WERI-Rb-1 (cell line): ENCODE measurements around the gene LIPI.
"Not testable (repeated sequence)": the region's sequence is repeated elsewhere in the genome, so short reads cannot be mapped to it uniquely, and the experiment has no call there.

Source experiments
- DNase-seq: peaks from one replicate; pipeline ENCODE4 v3.0.0-alpha.2; 2020
- H3K27ac ChIP-seq: fragments of 250-450 bp; sonication (Bioruptor Pico); 2 replicates; pipeline ENCODE4 v1.5.1; 2020; ENCODE audit warnings: mild to moderate bottlenecking, moderate library complexity
- H3K27me3 ChIP-seq: fragments of 250-450 bp; sonication (Bioruptor Pico); 2 replicates; pipeline ENCODE4 v1.5.1; 2021; ENCODE audit warnings: mild to moderate bottlenecking, low read depth, moderate library complexity; ENCODE audit not compliant: insufficient read depth, severe bottlenecking
- H3K36me3 ChIP-seq: fragments of 250-450 bp; sonication (Bioruptor Pico); 2 replicates; pipeline ENCODE4 v1.5.1; 2020; ENCODE audit warnings: mild to moderate bottlenecking, moderate library complexity
- H3K4me3 ChIP-seq: 2 replicates; pipeline ENCODE4 v1.5.1; 2011; ENCODE audit warnings: low read depth, mild to moderate bottlenecking, control low read depth, low read length
- H3K9me3 ChIP-seq: fragments of 250-450 bp; sonication (Bioruptor Pico); 2 replicates; pipeline ENCODE4 v1.5.1; 2021; ENCODE audit warnings: mild to moderate bottlenecking, moderate library complexity; ENCODE audit not compliant: severe bottlenecking
- TF ChIP-seq, protein P1 (sequence below): IDR thresholded peaks from 2 replicates; pipeline ENCODE4 v1.5.1; 2011; ENCODE audit warnings: low read depth, mild to moderate bottlenecking, control low read depth, inconsistent platforms, low read length

LIPI gene

DNA sequence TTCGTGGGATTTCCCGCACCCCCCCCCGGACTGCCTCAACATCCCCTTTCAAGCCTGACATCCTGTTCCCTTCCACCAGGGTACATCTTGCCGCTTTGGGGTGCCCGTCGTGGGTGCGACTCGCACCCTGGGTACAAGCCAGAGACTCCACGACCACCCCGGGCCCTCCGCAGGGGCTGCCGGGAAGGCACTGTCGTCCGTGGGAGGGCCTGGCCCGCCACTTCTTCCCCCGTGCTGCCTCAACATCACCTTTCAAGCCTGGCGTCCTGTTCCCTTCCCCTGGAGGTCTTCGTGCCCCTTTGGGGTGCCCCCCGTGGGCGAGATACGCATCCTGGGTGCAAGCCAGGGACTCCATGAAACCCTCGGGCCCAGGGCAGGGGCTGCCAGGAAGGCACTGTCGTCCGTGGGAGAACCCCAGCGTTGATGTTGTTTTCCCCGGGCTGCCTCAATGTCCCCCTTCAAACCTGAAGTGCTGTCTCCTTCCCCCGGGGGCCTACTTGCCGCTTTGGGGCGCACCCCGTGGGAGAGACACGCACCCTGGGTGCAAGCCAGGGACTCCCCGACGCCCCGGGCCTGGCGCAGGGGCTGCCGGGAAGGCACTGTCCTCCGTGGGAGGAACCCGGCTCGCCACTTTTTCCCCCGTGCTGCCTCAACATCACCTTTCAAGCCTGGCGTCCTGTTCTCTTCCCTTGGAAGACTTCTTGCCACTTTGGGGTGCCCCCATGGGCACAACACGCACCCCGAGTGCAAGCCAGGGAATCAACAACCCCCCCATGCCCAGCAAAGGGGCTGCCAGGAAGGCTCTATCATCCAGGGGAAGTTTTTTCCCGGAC, 138.6 kb downstream of the LIPI start:
- H3K27me3 ChIP-seq: no peaks in the 10 kb centered on the region
- no peak overlapping the region for H3K4me3 ChIP-seq
- TF ChIP-seq, protein P1, sequence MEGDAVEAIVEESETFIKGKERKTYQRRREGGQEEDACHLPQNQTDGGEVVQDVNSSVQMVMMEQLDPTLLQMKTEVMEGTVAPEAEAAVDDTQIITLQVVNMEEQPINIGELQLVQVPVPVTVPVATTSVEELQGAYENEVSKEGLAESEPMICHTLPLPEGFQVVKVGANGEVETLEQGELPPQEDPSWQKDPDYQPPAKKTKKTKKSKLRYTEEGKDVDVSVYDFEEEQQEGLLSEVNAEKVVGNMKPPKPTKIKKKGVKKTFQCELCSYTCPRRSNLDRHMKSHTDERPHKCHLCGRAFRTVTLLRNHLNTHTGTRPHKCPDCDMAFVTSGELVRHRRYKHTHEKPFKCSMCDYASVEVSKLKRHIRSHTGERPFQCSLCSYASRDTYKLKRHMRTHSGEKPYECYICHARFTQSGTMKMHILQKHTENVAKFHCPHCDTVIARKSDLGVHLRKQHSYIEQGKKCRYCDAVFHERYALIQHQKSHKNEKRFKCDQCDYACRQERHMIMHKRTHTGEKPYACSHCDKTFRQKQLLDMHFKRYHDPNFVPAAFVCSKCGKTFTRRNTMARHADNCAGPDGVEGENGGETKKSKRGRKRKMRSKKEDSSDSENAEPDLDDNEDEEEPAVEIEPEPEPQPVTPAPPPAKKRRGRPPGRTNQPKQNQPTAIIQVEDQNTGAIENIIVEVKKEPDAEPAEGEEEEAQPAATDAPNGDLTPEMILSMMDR: no peak
- H3K27ac ChIP-seq: no peak overlapping the region
- no peak for DNase-seq
- H3K9me3 ChIP-seq: no peaks in the 10 kb centered on the region
- H3K36me3 ChIP-seq: no peaks in the 10 kb centered on the region

DNA sequence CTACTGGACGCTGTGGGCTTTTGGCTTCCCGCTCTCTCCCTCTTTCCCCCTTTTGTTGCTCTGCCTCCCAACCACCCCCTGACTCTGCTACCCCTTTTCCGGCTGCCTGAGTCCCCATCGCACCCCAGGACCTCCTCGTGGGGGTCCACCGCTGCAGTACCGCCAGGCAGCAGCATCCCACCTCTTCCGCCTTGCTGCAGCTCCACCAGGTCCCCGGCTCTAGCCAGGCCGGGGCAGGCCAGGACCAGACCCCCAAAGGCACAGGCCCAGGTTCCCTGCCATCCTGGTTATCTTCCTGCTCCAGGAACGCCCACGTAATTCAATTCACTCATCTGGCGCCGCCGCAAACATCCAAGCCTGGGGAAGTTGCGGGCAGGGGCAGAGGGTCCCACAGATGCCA, 139.8 kb downstream of the LIPI start:
- H3K9me3 ChIP-seq: no peaks in the 10 kb centered on the region
- H3K4me3 ChIP-seq: no peak overlapping the region
- H3K27me3 ChIP-seq: no peaks in the 10 kb centered on the region
- no peak for DNase-seq
- H3K27ac ChIP-seq: no peak overlapping the region
- TF ChIP-seq, protein P1: no peak
- H3K36me3 ChIP-seq: no peaks in the 10 kb centered on the region

DNA sequence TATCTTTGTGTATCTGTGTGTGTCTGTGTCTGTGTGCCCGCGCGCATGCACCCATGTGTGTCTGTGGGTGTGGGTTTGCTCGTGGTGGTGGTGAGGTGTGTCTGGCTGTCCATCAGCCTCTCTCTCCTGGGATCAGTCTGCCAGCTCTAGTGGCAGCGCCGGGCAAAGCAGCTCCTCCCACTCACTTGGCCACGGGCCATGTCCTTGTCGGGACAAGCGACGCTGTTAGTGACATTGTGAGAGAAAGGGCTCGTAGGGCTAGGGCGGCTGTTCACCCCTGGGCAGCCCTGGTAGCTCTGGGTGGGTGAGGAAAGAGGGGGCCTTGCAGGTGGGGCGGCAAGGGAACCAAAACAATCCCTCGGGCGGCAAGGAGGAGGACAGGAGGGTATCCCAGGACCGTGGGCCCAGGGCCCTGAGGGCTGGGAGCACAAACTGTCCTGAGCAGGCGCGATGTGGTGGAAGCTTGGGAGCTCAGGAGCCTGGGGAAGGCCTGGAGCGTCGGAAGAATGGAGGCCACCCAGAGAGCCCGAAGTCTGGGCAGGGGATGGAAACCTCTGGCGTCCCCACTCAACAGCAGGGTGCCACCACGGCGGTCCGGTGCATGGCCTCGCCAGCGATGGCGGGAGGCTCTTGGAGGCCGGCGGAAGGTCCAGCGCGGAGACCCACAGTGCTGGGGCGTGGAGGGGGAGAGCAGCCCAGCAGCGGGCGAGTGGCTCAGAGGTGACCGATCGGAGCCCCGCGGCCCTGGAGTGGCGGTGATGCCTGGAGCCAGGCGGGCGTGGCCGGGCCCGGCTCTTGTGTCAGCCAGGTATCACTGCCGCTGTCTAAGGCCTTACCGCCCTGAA, 140.5 kb downstream of the LIPI start:
- H3K9me3 ChIP-seq: no peaks in the 10 kb centered on the region
- TF ChIP-seq, protein P1: no peak

DNA sequence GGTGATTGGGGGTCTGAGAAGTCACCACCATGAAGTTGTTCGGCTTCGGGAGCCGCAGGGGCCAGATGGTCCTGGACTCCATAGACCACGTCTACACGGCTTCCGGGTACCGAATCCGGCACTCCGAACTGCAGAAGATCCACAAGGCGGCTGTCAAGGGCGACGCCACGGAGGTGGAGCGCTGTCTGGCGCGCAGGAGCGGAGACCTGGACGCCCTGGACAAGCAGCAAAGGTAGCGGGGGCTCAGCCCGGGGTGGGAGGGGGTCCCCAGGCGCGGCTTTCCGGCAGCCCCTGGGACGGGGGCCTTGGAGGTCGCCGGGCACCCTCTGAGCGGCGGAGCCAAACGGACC, 146.5 kb downstream of the LIPI start:
- TF ChIP-seq, protein P1: no peak
- Histone ChIP-seq H3K27ac (no peak overlapping the region), H3K27me3 (no peaks in the 10 kb centered on the region), H3K36me3 (no peaks in the 10 kb centered on the region), H3K4me3 (no peak overlapping the region), H3K9me3 (no peaks in the 10 kb centered on the region)
- no peak for DNase-seq

More for the DNA sequence above, 140.5 kb downstream of the LIPI start:
- H3K27me3 ChIP-seq: no peaks in the 10 kb centered on the region
- H3K27ac ChIP-seq: no peak overlapping the region
- no peak overlapping the region for H3K4me3 ChIP-seq
- DNase-seq: no peak
- H3K36me3 ChIP-seq: no peaks in the 10 kb centered on the region

DNA sequence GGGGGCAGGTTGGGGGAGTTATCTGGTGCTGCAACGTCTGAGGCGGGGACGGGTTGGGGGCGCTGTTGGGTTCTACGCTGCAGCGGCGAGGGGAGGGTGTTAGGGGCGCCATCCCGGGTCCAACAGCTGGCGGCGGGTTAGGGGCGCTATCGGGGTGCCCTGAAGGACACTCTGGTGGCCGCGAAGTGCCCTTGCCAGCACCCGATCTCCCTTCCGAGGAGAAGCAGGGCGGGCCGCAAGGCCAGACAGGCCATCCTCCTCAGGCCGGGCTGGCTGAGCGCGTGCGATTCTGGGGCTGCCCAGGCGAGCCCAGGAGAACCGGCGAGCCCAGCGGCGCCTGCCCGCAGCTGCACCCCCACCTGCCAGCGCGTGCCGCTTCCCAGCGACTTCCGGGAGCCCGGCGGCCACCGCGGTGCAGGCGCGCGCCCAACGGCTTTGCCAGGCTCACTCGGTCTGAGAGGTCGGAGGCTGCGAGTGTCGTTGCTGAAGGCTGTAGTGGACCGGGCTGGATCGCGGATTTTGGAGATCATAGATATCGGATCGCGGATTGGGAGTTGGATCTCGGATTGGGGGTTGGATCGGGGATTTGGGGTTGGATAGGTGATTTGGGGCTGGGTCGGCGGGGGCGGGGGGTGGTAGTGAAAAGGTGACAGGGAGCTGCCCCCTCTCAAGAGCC, 147.0 kb downstream of the LIPI start:
- not testable (repeated sequence) for H3K9me3 ChIP-seq, H3K27me3 ChIP-seq, H3K36me3 ChIP-seq, H3K27ac ChIP-seq, DNase-seq, H3K4me3 ChIP-seq

DNA sequence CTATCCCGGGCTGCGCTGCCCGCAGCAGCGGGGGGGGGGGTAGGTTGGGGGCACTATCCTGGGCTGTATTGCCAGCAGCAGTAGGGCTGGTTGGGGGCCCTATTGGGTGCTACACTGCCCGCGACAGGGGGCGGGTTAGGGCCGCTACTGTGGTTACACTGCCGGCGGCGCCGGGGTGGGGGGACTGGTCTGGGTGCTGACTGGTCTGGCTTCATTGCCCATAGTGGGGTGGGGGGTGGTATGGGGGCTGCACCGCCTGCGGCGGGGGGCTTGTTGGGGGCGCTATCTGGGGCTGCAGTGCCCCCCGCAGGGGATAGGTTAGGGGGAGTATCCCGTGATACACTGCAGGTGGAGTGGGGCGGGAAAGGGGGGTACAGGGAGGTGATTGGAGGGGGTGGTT, 148.1 kb downstream of the LIPI start:
- not testable (repeated sequence) for DNase-seq, H3K9me3 ChIP-seq

DNA sequence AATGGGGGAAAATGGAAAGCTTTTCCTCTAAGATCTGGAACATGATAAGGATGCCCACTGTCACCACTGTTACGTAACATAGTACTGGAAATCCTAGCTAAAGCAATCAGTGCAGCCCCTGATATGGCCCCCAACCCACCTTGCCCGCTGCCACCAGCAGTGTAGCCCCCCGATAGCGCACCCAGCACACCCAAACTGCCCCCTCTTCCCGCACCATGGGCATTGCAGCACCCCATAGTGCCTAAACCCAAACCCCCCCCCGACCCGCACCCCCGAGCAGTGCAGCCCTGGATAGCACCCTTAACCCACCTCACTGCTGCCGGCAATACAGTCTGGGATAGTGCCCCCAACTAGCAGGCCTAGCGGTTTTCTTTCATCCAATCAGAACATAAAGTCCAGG, 148.9 kb downstream of the LIPI start:
- not testable (repeated sequence) for H3K4me3 ChIP-seq, H3K27ac ChIP-seq, H3K36me3 ChIP-seq, DNase-seq, H3K27me3 ChIP-seq, H3K9me3 ChIP-seq

More for the DNA sequence above, 148.1 kb downstream of the LIPI start:
- not testable (repeated sequence) for H3K27ac ChIP-seq, H3K36me3 ChIP-seq, H3K27me3 ChIP-seq, H3K4me3 ChIP-seq

DNA sequence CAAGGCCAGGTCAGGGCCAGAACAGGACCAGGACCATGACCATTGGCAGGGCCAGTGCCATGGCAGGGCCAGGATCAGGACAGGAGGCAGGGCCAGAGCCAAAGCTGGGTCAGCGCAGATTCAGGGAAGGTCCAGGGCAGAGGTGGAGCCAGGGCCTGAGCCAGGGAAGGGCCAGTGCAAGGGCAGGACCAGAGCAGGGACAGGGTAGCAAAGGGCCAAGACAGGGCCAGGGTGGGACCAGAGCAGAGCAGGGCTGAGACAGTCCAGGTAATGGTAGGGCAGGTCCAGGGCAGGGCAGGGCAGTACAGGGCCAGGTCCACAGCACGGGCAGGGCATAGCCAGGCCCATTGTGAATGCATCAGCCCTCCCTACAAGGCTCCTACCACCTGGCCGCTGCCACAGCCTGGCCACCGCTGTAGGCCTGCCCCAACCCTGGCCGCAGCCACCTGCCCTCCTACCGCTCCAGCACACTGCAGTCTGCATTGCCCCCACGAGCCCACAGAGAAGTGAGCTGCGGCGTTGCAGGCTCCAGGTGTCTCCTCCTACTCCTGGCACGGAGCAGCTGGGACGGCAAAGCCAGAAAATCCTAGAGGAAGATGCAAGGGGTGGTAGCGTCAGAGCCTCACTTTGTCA, 151.6 kb downstream of the LIPI start:
- not testable (repeated sequence) for H3K36me3 ChIP-seq, DNase-seq, H3K4me3 ChIP-seq, H3K27ac ChIP-seq, H3K27me3 ChIP-seq, H3K9me3 ChIP-seq
